Activated T-helper 1 cell treated with anti-CD3 and anti-CD28 coated beads, Interleukin-12 subunit alpha, Interleukin-12 subunit beta, Interleukin-2, Interleukin-4 antibody, amounts not matched to agents 30 ng/mL and 10 ng/mL and 1 ng/mL, durations not matched to agents 14 hours and 24 hours and 36 hours (primary cell): ENCODE results near the gene TCAF1. TPM values are rescaled to one million over a fixed set of nuclear protein-coding genes. Genes with fewer than 3 reads are reported as not detected.

Experiments used
- DNase-seq: peaks from one replicate; pipeline ENCODE4 v3.0.0; 2021; ENCODE audit warnings: low spot score
- H3K27ac Mint-ChIP-seq: one replicate; pipeline ENCODE4 v1.8.0; 2021; ENCODE audit warnings: mild to moderate bottlenecking, mixed read lengths
- H3K27me3 Mint-ChIP-seq: one replicate; pipeline ENCODE4 v1.8.0; 2022; ENCODE audit warnings: mild to moderate bottlenecking, moderate library complexity, mixed read lengths; ENCODE audit not compliant: insufficient read depth
- H3K36me3 Mint-ChIP-seq: one replicate; pipeline ENCODE4 v1.8.0; 2021; ENCODE audit warnings: low read depth, mixed read lengths
- H3K4me1 Mint-ChIP-seq: one replicate; pipeline ENCODE4 v1.8.0; 2021; ENCODE audit warnings: low read depth, mixed read lengths
- H3K4me3 Mint-ChIP-seq: one replicate; pipeline ENCODE4 v1.8.0; 2021; ENCODE audit warnings: mild to moderate bottlenecking, moderate library complexity, mixed read lengths
- H3K9me3 Mint-ChIP-seq: one replicate; pipeline ENCODE4 v1.8.0; 2021; ENCODE audit warnings: mixed read lengths
- intact Hi-C: fragments of 100-400 bp; cut with micrococcal nuclease; formaldehyde crosslinking; loops from one replicate; pipeline ENCODE4 v1.15.1; 2024
- total RNA-seq: library from RNA; stranded (reverse); gene quantifications from 2 replicates; pipeline ENCODE4 v1.2.3, GENCODE V29; 2022

TCAF1 gene
- total RNA-seq: 13.1 and 13.8 TPM in 2 replicates

GRCh38 chr7:143901668-143902331 is at the start of gene TCAF1:
TSS of gene TCAF1 (minus strand) at chr7:143902176. CDS start at chr7:143876608, 25,568 bp downstream.
- Mint-ChIP-seq H3K27ac (peak within 1 kb of the TSS; percentile 88), H3K4me1 (peaks cover 26% of the 10 kb centered on the region), H3K36me3 (peaks cover 1% of the 10 kb centered on the region), H3K27me3 (no peaks in the 10 kb centered on the region), H3K9me3 (no peaks in the 10 kb centered on the region), H3K4me3 (peak within 1 kb of the TSS; percentile 88)
- DNase-seq: peak; percentile 79
- intact Hi-C loops: loop anchor here (1.0 to 5.0 kb wide), 7 partner anchors 8 to 921 kb away; partner anchors contain the start of genes CASP2 and ZYX

GRCh38 chr7:143948733-143949132 is 46.8 kb upstream of the TCAF1 start:
- intact Hi-C loops: no loop called here
- peaks cover 31% of the 10 kb centered on the region for H3K27me3 Mint-ChIP-seq
- DNase-seq: no peak
- H3K4me3 Mint-ChIP-seq: no peak overlapping the region
- no peak overlapping the region for H3K27ac Mint-ChIP-seq
- no peaks in the 10 kb centered on the region for H3K36me3 Mint-ChIP-seq
- H3K9me3 Mint-ChIP-seq: no peaks in the 10 kb centered on the region
- H3K4me1 Mint-ChIP-seq: no peaks in the 10 kb centered on the region

- Mint-ChIP-seq H3K27me3 (peaks cover 29% of the 10 kb centered on the region), H3K9me3 (no peaks in the 10 kb centered on the region), H3K27ac (no peak overlapping the region), H3K36me3 (no peaks in the 10 kb centered on the region), H3K4me3 (no peak overlapping the region), H3K4me1 (no peaks in the 10 kb centered on the region)
- DNase-seq: no peak
- intact Hi-C loops: no loop called here
Observed at GRCh38 chr7:143947111-143947510, 45.1 kb upstream of the TCAF1 start.

- Mint-ChIP-seq H3K9me3 (no peaks in the 10 kb centered on the region), H3K4me3 (no peak overlapping the region), H3K27ac (no peak overlapping the region), H3K4me1 (no peaks in the 10 kb centered on the region), H3K27me3 (peaks cover 29% of the 10 kb centered on the region), H3K36me3 (no peaks in the 10 kb centered on the region)
- DNase-seq: no peak
- intact Hi-C loops: no loop called here
Observed at GRCh38 chr7:143945423-143945822, 43.4 kb upstream of the TCAF1 start.

- Mint-ChIP-seq H3K36me3 (no peaks in the 10 kb centered on the region), H3K4me3 (no peak overlapping the region), H3K9me3 (peaks cover 4% of the 10 kb centered on the region), H3K4me1 (no peaks in the 10 kb centered on the region), H3K27me3 (peaks cover 4% of the 10 kb centered on the region), H3K27ac (no peak overlapping the region)
- intact Hi-C loops: no loop called here
- DNase-seq: no peak
Observed at GRCh38 chr7:143938379-143939243, 36.6 kb upstream of the TCAF1 start.

GRCh38 chr7:143936087-143937009 is 34.4 kb upstream of the TCAF1 start:
- Mint-ChIP-seq H3K27ac (no peak overlapping the region), H3K4me3 (no peak overlapping the region), H3K4me1 (peaks cover 9% of the 10 kb centered on the region), H3K27me3 (peaks cover 4% of the 10 kb centered on the region), H3K9me3 (peaks cover 4% of the 10 kb centered on the region), H3K36me3 (no peaks in the 10 kb centered on the region)
- intact Hi-C loops: no loop called here
- no peak for DNase-seq

- Mint-ChIP-seq H3K27ac (no peak within 1 kb of the TSS), H3K27me3 (peaks cover 4% of the 10 kb centered on the region), H3K9me3 (peaks cover 4% of the 10 kb centered on the region), H3K36me3 (no peaks in the 10 kb centered on the region), H3K4me3 (no peak within 1 kb of the TSS), H3K4me1 (peaks cover 13% of the 10 kb centered on the region)
- intact Hi-C loops: no loop called here
- no peak for DNase-seq
Observed at GRCh38 chr7:143934526-143935325, 32.8 kb upstream of the TCAF1 start, which contains the start of gene OR2F2. TSS of gene OR2F2 (plus strand) at chr7:143935233. CDS start at chr7:143935233, 0 bp downstream.

- Mint-ChIP-seq H3K4me1 (peaks cover 25% of the 10 kb centered on the region), H3K27ac (no peak overlapping the region), H3K27me3 (peaks cover 2% of the 10 kb centered on the region), H3K4me3 (no peak overlapping the region), H3K36me3 (no peaks in the 10 kb centered on the region), H3K9me3 (peaks cover 4% of the 10 kb centered on the region)
- no peak for DNase-seq
- intact Hi-C loops: no loop called here
Observed at GRCh38 chr7:143931739-143932138, 29.8 kb upstream of the TCAF1 start.

GRCh38 chr7:143929224-143929920 is 27.4 kb upstream of the TCAF1 start:
- H3K4me1 Mint-ChIP-seq: peaks cover 25% of the 10 kb centered on the region
- no peak overlapping the region for H3K27ac Mint-ChIP-seq
- no peak overlapping the region for H3K4me3 Mint-ChIP-seq
- no peak for DNase-seq
- intact Hi-C loops: loop anchor here (1.0 kb wide), 1 partner anchor 28 kb away; no protein-coding TSS in a partner anchor
- no peaks in the 10 kb centered on the region for H3K9me3 Mint-ChIP-seq
- H3K27me3 Mint-ChIP-seq: peaks cover 2% of the 10 kb centered on the region
- no peaks in the 10 kb centered on the region for H3K36me3 Mint-ChIP-seq

- H3K4me1 Mint-ChIP-seq: peaks cover 13% of the 10 kb centered on the region
- peaks cover 20% of the 10 kb centered on the region for H3K27me3 Mint-ChIP-seq
- no peak for DNase-seq
- intact Hi-C loops: no loop called here
- H3K9me3 Mint-ChIP-seq: no peaks in the 10 kb centered on the region
- no peak overlapping the region for H3K4me3 Mint-ChIP-seq
- H3K36me3 Mint-ChIP-seq: no peaks in the 10 kb centered on the region
- no peak overlapping the region for H3K27ac Mint-ChIP-seq
Observed at GRCh38 chr7:143924851-143925250, 22.9 kb upstream of the TCAF1 start.

GRCh38 chr7:143914938-143915652 is 13.1 kb upstream of the TCAF1 start:
- Mint-ChIP-seq H3K27me3 (peaks cover 23% of the 10 kb centered on the region), H3K36me3 (no peaks in the 10 kb centered on the region), H3K4me1 (peaks cover 11% of the 10 kb centered on the region), H3K9me3 (no peaks in the 10 kb centered on the region), H3K4me3 (no peak overlapping the region), H3K27ac (no peak overlapping the region)
- intact Hi-C loops: no loop called here
- DNase-seq: no peak
